T-cell (primary cell): ENCODE measurements around the gene TYSND1. TPM values are rescaled to one million over a fixed set of nuclear protein-coding genes. Genes with fewer than 3 reads are reported as not detected.
"Not testable (repeated sequence)": the region's sequence is repeated elsewhere in the genome, so short reads cannot be mapped to it uniquely, and the experiment has no call there.

ENCODE experiments used
- ATAC-seq, 4 experiments: fragments of 200-7000 bp in 3 of 4; fragments of 150-1000 bp in 1 of 4; cut with Tn5 transposase; replicated peaks in 1 of 4; 1 replicate in 3 of 4; 2 replicates in 1 of 4; pipeline ENCODE4 v1.10.0; 2021; ENCODE audit warnings: moderate library complexity in 3 of 4, mild to moderate bottlenecking in 2 of 4, moderate number of reproducible peaks in 1 of 4
- CTCF ChIA-PET, 2 donors: fragments of 300-600 bp; sonication (Branson Sonifier 250); formaldehyde crosslinking; loops; one replicate each; lab custom pipeline; 2022; ENCODE audit warnings: antibody characterized with exemption in 2 of 2; lab: Charles Lee
- POLR2A ChIA-PET, 2 donors: fragments of 300-600 bp; sonication (Branson Sonifier 250); formaldehyde crosslinking; loops; one replicate each; lab custom pipeline; 2022; ENCODE audit warnings: antibody characterized with exemption in 2 of 2; lab: Charles Lee
- DNase-seq, 35 experiments: peaks; one replicate each; pipeline versions ENCODE4 v3.0.0 to v3.0.0-alpha.2; 2013 to 2023
- H3K27ac ChIP-seq: one replicate; pipeline ENCODE4 v1.5.1; 2013; ENCODE audit warnings: low read length
- H3K27me3 ChIP-seq, 2 experiments: replicated peaks in 1 of 2; 1 replicate in 1 of 2; 2 replicates in 1 of 2; pipeline versions ENCODE4 v1.6.1 to v1.7.0; 2013; ENCODE audit warnings: low read length in 1 of 2, mixed read lengths in 1 of 2; ENCODE audit not compliant: control insufficient read depth in 2 of 2, insufficient read depth in 2 of 2; ENCODE audit errors: extremely low read depth in 1 of 2
- H3K36me3 ChIP-seq, 2 donors: 1 replicate in 1 of 2; 2 replicates in 1 of 2; pipeline versions ENCODE4 v1.6.1 to v1.7.0; 2013; ENCODE audit warnings: low read length in 1 of 2; ENCODE audit not compliant: control insufficient read depth in 2 of 2, insufficient read depth in 1 of 2; ENCODE audit errors: extremely low read depth in 1 of 2
- H3K4me1 ChIP-seq, 2 experiments: 1 replicate in 1 of 2; 2 replicates in 1 of 2; pipeline versions ENCODE4 v1.6.1 to v1.7.0; 2013; ENCODE audit warnings: low read length in 2 of 2, mixed read lengths in 1 of 2; ENCODE audit not compliant: insufficient read depth in 2 of 2, control insufficient read depth in 1 of 2; ENCODE audit errors: extremely low read depth in 1 of 2
- H3K4me3 ChIP-seq, 2 donors: 1 replicate in 1 of 2; 2 replicates in 1 of 2; pipeline versions ENCODE4 v1.5.1 to v1.7.0; 2013; ENCODE audit warnings: mild to moderate bottlenecking in 2 of 2, low read length in 1 of 2, moderate library complexity in 1 of 2; ENCODE audit not compliant: control insufficient read depth in 1 of 2; ENCODE audit errors: extremely low read depth in 1 of 2
- H3K9me3 ChIP-seq: 2 replicates; pipeline ENCODE4 v1.7.0; 2013
- H3K27ac Mint-ChIP-seq, 2 donors: one replicate each; pipeline ENCODE4 v1.8.0; 2020 to 2021; ENCODE audit warnings: mild to moderate bottlenecking in 2 of 2, mixed read lengths in 2 of 2
- H3K27me3 Mint-ChIP-seq, 2 donors: one replicate each; pipeline ENCODE4 v1.8.0; 2021 to 2022; ENCODE audit warnings: mixed read lengths in 2 of 2
- H3K36me3 Mint-ChIP-seq: one replicate; pipeline ENCODE4 v1.8.0; 2021; ENCODE audit warnings: mixed read lengths
- H3K4me1 Mint-ChIP-seq, 3 donors: one replicate each; pipeline ENCODE4 v1.8.0; 2020 to 2022; ENCODE audit warnings: mixed read lengths in 3 of 3, mild to moderate bottlenecking in 1 of 3
- H3K4me3 Mint-ChIP-seq, 3 donors: one replicate each; pipeline ENCODE4 v1.8.0; 2020 to 2022; ENCODE audit warnings: mild to moderate bottlenecking in 3 of 3, mixed read lengths in 3 of 3, moderate library complexity in 3 of 3
- H3K9me3 Mint-ChIP-seq, 3 donors: one replicate each; pipeline ENCODE4 v1.8.0; 2020 to 2022; ENCODE audit warnings: mixed read lengths in 3 of 3
- WGBS: methylation state at CpG from one replicate; pipeline ENCODE4 v1.1.5; 2013; ENCODE audit warnings: missing lambda C conversion rate; ENCODE audit not compliant: insufficient coverage; 5-methylcytosine and 5-hydroxymethylcytosine counted together
- total RNA-seq, 35 experiments: library from RNA in 6 of 35; stranded (reverse) in 6 of 35; fragments of 120-200 nt in 1 of 35; gene quantifications; one replicate each; pipeline versions ENCODE4 v1.2.1 to v1.2.4 and lab custom pipeline; 2013 to 2026

Gene TYSND1
- total RNA-seq, 5 donors from 2014 or later (not counting 1 experiment from before 2014, with no cell fraction given): 18.3 to 41.0 (median 38.7) TPM

DNA sequence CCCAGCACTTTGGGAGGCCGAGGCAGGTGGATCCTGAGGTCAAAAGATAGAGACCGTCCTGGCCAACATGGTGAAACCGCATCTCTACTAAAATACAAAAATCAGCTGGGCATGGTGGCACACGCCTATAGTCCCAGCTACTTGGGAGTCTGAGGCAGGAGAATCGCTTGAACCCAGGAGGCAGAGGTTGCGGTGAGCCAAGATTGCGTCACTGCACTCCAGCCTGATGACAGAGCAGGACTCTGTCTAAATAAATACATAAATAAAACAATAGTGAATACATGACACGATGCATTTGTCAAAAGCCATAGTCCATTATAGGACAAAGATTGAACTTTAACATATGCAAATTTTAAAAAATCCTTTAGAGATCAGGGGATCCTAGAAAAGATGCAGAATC, 32.7 kb upstream of the TYSND1 start:
- ATAC-seq, H3K9me3 ChIP-seq, H3K4me3 Mint-ChIP-seq, H3K9me3 Mint-ChIP-seq, POLR2A ChIA-PET, H3K36me3 ChIP-seq, H3K27me3 ChIP-seq, H3K4me1 ChIP-seq, H3K27ac ChIP-seq, H3K4me3 ChIP-seq, DNase-seq, CTCF ChIA-PET, H3K27ac Mint-ChIP-seq, H3K36me3 Mint-ChIP-seq: not testable (repeated sequence)
- peaks cover 0 to 13% of the 10 kb centered on the region in 2 donors for H3K27me3 Mint-ChIP-seq
- H3K4me1 Mint-ChIP-seq: peaks cover 7 to 11% (median 11%) of the 10 kb centered on the region in 3 donors
- 93% methylated on average over 3 of the region's 8 CpGs for WGBS

DNA sequence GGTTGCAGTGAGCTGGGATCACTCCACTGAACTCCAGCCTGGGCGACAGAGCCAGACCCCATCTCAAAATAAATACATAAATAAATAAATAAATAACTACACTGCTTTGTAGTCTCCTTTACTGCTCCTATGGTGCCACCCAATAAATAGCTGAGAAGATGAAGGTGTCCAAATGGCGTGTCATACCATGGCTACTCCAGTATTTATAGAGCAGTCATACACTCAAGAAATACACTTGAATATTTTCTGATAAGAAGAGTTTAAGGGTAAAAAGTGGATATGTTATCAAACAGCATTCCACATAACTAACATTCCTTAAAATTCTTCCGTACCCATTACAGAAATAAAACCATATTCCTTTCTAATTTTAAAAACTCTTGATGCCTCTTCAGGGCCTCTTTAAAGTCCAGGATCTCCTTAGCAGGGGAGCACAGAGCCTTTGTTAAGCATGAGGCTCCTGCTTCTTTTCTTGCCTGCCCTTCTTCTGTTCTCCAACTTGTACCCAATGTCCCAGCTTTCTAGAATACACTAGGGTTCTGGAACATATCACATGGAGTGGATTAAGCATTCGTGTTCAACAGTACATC, 31.7 kb upstream of the TYSND1 start:
- no CpG with 5 or more reads among the region's 4 CpGs for WGBS
- H3K9me3 Mint-ChIP-seq: peaks cover 0 to 3% (median 0%) of the 10 kb centered on the region in 3 donors
- H3K36me3 Mint-ChIP-seq: no peaks in the 10 kb centered on the region
- peaks cover 0 to 17% of the 10 kb centered on the region in 2 experiments for H3K4me1 ChIP-seq
- POLR2A ChIA-PET: interaction anchor here in 1 of 2 donors (1.0 kb wide), 1 partner anchor 32 kb away, joined by 3 read pairs; the partner anchor contains the start of gene TYSND1
- CTCF ChIA-PET: interaction anchor here in 1 of 2 donors (0.6 kb wide), 1 partner anchor 210 kb away, joined by 4 read pairs; no protein-coding TSS in a partner anchor
- H3K27ac Mint-ChIP-seq: no peak overlapping the region
- no peaks in the 10 kb centered on the region for H3K36me3 ChIP-seq
- no peak overlapping the region for H3K4me3 ChIP-seq
- H3K27me3 ChIP-seq: peaks cover 0 to 8% of the 10 kb centered on the region in 2 experiments
- no peaks in the 10 kb centered on the region for H3K9me3 ChIP-seq
- no peak overlapping the region for H3K27ac ChIP-seq
- no peak for ATAC-seq
- H3K4me1 Mint-ChIP-seq: peaks cover 13 to 18% (median 17%) of the 10 kb centered on the region in 3 donors
- no peak for DNase-seq
- peaks cover 0 to 13% of the 10 kb centered on the region in 2 donors for H3K27me3 Mint-ChIP-seq
- H3K4me3 Mint-ChIP-seq: no peak overlapping the region

DNA sequence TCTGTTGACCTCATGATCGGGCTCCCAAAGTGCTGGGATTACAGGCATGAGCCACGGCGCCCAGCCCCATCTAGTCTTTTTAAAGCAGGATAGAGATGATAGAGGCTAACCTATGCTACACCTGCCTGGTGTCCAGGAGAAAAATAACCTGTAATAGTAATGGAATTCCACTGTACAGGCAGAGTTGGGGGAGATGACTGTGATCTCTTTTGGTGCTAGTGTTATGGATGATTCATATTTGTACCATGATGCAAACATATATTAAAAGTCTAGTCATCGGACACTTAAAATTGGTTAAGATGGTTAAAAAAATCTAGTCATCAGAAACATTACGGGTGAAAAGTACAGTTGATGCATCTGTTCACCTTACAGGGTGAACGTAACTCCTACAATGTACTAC, 29.9 kb upstream of the TYSND1 start:
- peaks cover 0 to 13% of the 10 kb centered on the region in 2 donors for H3K27me3 Mint-ChIP-seq
- WGBS: 73% methylated on average over 3 of the region's 6 CpGs
- H3K9me3 Mint-ChIP-seq: peaks cover 0 to 3% (median 0%) of the 10 kb centered on the region in 3 donors
- ChIA-PET POLR2A (interaction anchor here in 1 of 2 donors (0.6 kb wide), 1 partner anchor 49 kb away, joined by 3 read pairs; no protein-coding TSS in a partner anchor), CTCF (interaction anchor here (0.6 to 2.1 kb wide), 2 partner anchors 30 to 1656 kb away, joined by 5 to 7 read pairs; partner anchors contain the start of gene TYSND1 (in 1 of the 2))
- H3K4me1 Mint-ChIP-seq: peaks cover 16 to 22% (median 19%) of the 10 kb centered on the region in 3 donors
- Histone ChIP-seq H3K27ac (no peak overlapping the region), H3K36me3 (no peaks in the 10 kb centered on the region), H3K4me3 (no peak overlapping the region), H3K27me3 (peaks cover 0 to 8% of the 10 kb centered on the region in 2 experiments), H3K4me1 (peaks cover 0 to 19% of the 10 kb centered on the region in 2 experiments), H3K9me3 (no peaks in the 10 kb centered on the region)
- H3K27ac Mint-ChIP-seq: no peak overlapping the region
- DNase-seq: no peak
- no peaks in the 10 kb centered on the region for H3K36me3 Mint-ChIP-seq
- H3K4me3 Mint-ChIP-seq: no peak overlapping the region
- ATAC-seq: no peak

DNA sequence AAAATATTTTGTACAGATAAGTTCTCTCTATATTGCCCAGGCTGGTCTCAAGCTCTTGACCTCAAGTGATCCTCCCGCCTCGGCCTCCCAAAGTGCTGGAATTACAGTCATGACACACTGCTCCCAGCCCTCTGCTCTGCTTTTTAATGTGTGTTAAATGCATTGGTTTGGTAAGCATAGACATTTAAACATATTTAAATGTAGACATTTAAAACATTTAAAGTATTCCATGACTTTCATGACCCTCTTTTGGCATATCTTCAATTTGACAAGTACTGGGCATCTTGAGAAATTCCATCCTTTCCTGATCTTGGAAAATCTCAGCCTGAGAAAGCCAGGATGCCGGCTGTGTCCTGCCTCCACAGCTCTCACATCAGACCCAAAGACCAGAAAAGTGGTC, 29.0 kb upstream of the TYSND1 start:
- no peaks in the 10 kb centered on the region for H3K36me3 Mint-ChIP-seq
- CTCF ChIA-PET: interaction anchor here in 1 of 2 donors (0.7 to 1.7 kb wide), 2 partner anchors 29 to 50 kb away, joined by 3 to 9 read pairs; partner anchors contain the start of gene TYSND1
- H3K27me3 Mint-ChIP-seq: peaks cover 0 to 9% of the 10 kb centered on the region in 2 donors
- no peak for DNase-seq
- peaks cover 20 to 28% (median 26%) of the 10 kb centered on the region in 3 donors for H3K4me1 Mint-ChIP-seq
- 88% methylated on average over 1 of the region's 3 CpGs for WGBS
- peaks cover 0 to 3% (median 0%) of the 10 kb centered on the region in 3 donors for H3K9me3 Mint-ChIP-seq
- peaks cover 0 to 8% of the 10 kb centered on the region in 2 experiments for H3K27me3 ChIP-seq
- H3K27ac Mint-ChIP-seq: peak overlapping the region; percentile 89 to 92
- no peak overlapping the region for H3K4me3 Mint-ChIP-seq
- H3K27ac ChIP-seq: no peak overlapping the region
- H3K36me3 ChIP-seq: no peaks in the 10 kb centered on the region
- H3K4me3 ChIP-seq: no peak overlapping the region
- POLR2A ChIA-PET: interaction anchor here in 1 of 2 donors (1.5 kb wide), 1 partner anchor 12 kb away, joined by 3 read pairs; no protein-coding TSS in a partner anchor
- no peak for ATAC-seq
- H3K4me1 ChIP-seq: peaks cover 0 to 26% of the 10 kb centered on the region in 2 experiments
- H3K9me3 ChIP-seq: no peaks in the 10 kb centered on the region

DNA sequence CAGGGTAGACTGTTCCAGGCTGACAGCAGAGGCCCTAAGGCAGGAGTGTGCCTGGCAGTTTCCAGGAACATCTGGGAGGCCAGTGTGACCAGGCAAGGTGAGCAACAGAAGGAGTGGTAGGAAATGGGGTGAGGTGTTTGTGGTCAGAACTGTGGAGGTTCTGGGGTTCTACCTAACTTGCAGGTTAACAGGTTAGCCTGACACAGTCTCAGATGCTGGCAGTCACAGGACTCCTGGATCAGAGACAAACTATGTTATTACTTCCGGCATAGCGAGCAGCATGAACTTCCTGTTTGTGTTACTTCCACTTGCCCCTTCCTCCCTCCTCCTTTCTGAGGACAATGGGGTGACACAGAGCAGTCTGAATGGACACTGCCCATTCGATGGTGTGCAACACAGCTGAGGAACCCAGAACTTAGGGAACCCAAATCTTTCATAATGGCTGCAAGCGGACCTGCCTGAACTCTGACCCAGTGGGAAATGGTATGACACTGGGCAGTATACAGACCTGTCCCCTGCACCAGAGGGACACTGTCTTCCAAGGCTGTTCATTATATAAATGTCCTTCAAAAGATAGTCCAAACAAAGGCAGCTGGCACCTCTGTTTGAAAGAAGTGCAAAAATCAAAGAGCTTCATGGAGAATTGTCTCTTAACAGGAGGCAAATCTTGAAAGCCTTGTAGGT, 27.7 kb upstream of the TYSND1 start:
- no peaks in the 10 kb centered on the region for H3K36me3 Mint-ChIP-seq
- Histone ChIP-seq H3K9me3 (no peaks in the 10 kb centered on the region), H3K4me1 (peaks cover 3 to 30% of the 10 kb centered on the region in 2 experiments), H3K4me3 (no peak overlapping the region), H3K27me3 (peaks cover 0 to 4% of the 10 kb centered on the region in 2 experiments), H3K27ac (peak overlapping the region; percentile 56), H3K36me3 (no peaks in the 10 kb centered on the region)
- H3K27ac Mint-ChIP-seq: peak overlapping the region; percentile 89 to 92
- CTCF ChIA-PET: interaction anchor here in 1 of 2 donors (1.7 kb wide), 1 partner anchor 28 kb away, joined by 9 read pairs; the partner anchor contains the start of gene TYSND1
- H3K9me3 Mint-ChIP-seq: no peaks in the 10 kb centered on the region
- 0% methylated on average over 2 of the region's 4 CpGs for WGBS
- peak overlapping the region in 2 of 3 donors; percentile 19 to 29 for H3K4me3 Mint-ChIP-seq
- POLR2A ChIA-PET: interaction anchor here in 1 of 2 donors (1.5 kb wide), 1 partner anchor 11 kb away, joined by 3 read pairs; no protein-coding TSS in a partner anchor
- ATAC-seq: peak in 2 of 4 experiments; percentile 7 to 27
- peaks cover 23 to 32% (median 30%) of the 10 kb centered on the region in 3 donors for H3K4me1 Mint-ChIP-seq
- peaks cover 0 to 5% of the 10 kb centered on the region in 2 donors for H3K27me3 Mint-ChIP-seq
- peak in 30 of 35 experiments; percentile 5 to 70 (median 24) for DNase-seq
